GF-D8 (cell line): ENCODE measurements around the gene BCL2L2.
"Not testable (repeated sequence)": the region's sequence is repeated elsewhere in the genome, so short reads cannot be mapped to it uniquely, and the experiment has no call there.

Experiments used
- DNase-seq: peaks from one replicate; lab custom pipeline; 2025; lab: John Stamatoyannopoulos, UW

The BCL2L2 gene

GRCh38 chr14:23324993-23325392 lies 18.4 kb downstream of the BCL2L2 start:
- DNase-seq, result no peak

- not testable (repeated sequence) for DNase-seq
These were observed 19.1 kb downstream of the BCL2L2 start for GRCh38 chr14:23325746-23326145.

GRCh38 chr14:23326491-23327332 lies 20.1 kb downstream of the BCL2L2 start:
- no peak for DNase-seq

GRCh38 chr14:23327947-23328744 lies 21.5 kb downstream of the BCL2L2 start:
- peak; percentile 5 for DNase-seq

GRCh38 chr14:23335623-23336022 lies 29.0 kb downstream of the BCL2L2 start:
- no peak for DNase-seq

- DNase-seq, result no peak
These were observed 33.1 kb downstream of the BCL2L2 start for GRCh38 chr14:23339506-23340268.

- DNase-seq, result no peak
These were observed 37.8 kb downstream of the BCL2L2 start for GRCh38 chr14:23344481-23344880.

- no peak for DNase-seq
These were observed 39.5 kb downstream of the BCL2L2 start for GRCh38 chr14:23345987-23346692.

- DNase-seq, result no peak
These were observed 40.2 kb downstream of the BCL2L2 start for GRCh38 chr14:23346693-23347405.

- DNase-seq, result no peak
These were observed 41.0 kb downstream of the BCL2L2 start for GRCh38 chr14:23347406-23348296.

GRCh38 chr14:23348297-23348655 lies 41.6 kb downstream of the BCL2L2 start:
- no peak for DNase-seq

- DNase-seq, result no peak
These were observed 42.7 kb downstream of the BCL2L2 start for GRCh38 chr14:23349156-23349845.

GRCh38 chr14:23351681-23352505 lies 45.3 kb downstream of the BCL2L2 start:
- DNase-seq, result no peak

GRCh38 chr14:23352506-23353432 lies 46.1 kb downstream of the BCL2L2 start, which contains the start of gene SLC22A17:
Gene SLC22A17, minus strand, starts transcription at chr14:23352887.
- DNase-seq, result no peak

GRCh38 chr14:23353433-23353780 lies 46.8 kb downstream of the BCL2L2 start:
- DNase-seq, result no peak

GRCh38 chr14:23354990-23355389 lies 48.4 kb downstream of the BCL2L2 start:
- no peak for DNase-seq

- no peak for DNase-seq
These were observed 49.3 kb downstream of the BCL2L2 start for GRCh38 chr14:23355871-23356435.
